Stimulated activated CD4-positive, alpha-beta T cell treated with anti-CD3 and anti-CD28 coated beads, Interleukin-15, amount 100 ng/mL, for 24 hours (primary cell): Measurements from ENCODE around the gene SMIM20.
A peak's percentile ranks its signal among the peaks of the same experiment; 100 is the strongest.

Experiments
- DNase-seq: peaks from one replicate; pipeline ENCODE4 v3.0.0-alpha.2; 2020

The SMIM20 gene

DNA sequence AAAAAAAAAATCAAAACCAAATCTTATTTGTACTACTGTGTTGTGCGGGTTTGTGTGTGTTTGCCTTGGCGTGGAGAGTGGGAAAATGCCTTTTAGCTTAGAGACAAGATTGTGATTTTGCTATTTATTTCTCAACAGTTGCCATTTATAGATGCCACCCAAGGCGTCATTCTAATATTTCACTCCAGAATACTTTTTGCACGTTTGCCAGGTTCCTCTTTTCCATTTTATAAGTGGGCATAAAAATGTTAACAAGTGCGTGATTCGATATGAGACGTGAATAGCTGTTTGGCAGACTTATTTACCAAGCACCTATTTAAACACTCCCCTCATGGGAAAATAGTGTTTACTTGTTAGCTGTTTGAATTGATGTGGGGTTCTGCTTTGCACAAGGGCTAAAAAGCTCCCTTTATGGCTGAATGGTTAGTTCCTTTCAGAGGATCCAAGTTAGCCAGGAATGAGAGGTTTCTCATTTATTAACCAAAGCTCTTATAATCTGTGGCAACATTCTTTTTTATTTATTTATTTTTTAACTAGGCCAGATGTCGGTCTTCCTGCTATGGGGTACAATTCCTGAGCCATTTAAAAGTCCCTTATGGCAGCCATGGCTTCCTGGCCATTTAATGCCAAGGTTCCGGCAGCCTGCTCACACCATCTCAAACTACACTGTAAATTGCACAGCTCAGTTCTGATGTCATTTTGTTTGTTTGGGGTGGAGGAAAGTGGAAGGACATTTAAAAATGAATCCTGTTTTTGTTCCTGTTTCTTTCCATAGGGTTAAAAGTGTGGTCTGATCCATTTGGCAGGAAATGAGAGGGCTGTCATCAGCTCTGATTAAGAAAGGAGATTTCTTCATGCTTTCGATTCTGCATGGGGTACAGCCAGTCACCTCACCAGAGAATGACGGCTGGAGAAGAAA, 14.6 kb downstream of the SMIM20 start:
- no peak for DNase-seq

GRCh38 chr4:25929298-25929686, 15.3 kb downstream of the SMIM20 start:
- no peak for DNase-seq

DNA sequence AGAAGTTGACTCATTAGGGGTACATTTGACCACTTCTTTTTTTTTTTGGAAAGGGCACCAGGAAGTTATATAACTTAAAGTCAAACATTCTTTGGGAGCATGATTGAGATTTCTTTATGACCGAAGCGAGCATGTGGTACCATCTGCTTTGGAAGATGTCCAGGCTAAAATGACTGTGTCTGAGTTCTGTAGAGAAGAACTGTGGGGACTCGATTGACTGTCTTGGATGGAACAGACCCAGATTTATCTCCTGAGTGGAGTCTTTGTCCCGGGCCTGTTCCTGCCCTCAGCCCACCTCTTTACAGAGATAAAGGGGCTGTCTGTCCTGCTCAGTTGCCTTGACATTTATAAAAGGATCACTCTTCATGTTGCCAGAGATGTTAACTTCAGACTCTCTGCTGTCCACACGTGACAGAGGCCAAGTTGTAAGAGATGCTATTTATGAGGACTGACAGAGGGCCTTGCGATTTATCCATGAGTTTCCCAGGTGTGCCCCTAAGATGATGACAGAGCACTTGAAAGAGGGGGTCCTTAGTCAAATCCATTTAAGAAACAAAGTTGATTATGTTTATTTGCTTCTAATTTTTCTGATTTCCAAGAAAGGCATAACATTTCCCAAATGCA, 16.8 kb downstream of the SMIM20 start:
- DNase-seq = no peak

DNA sequence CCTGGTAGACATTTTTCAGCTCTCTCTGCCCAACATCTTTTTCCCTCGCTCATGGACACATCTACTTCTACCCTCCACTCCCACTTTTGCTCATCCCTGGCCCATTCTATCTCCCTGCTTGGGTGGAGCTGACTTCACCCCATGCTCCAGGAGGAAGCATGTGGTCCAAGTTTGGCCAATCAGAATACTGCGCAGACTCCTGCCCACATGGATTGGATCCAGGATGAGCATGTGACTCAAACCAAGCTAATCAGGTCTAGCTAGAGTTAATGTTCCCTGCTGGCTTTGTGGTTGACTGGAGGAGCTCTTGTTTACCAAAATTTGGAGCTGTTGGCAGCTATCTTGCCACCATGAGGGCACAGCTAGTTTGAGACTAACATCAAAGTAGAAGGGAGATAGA, 22.7 kb downstream of the SMIM20 start:
- DNase-seq = no peak

- no peak for DNase-seq
These were observed 23.8 kb downstream of the SMIM20 start for GRCh38 chr4:25937801-25938200.

DNA sequence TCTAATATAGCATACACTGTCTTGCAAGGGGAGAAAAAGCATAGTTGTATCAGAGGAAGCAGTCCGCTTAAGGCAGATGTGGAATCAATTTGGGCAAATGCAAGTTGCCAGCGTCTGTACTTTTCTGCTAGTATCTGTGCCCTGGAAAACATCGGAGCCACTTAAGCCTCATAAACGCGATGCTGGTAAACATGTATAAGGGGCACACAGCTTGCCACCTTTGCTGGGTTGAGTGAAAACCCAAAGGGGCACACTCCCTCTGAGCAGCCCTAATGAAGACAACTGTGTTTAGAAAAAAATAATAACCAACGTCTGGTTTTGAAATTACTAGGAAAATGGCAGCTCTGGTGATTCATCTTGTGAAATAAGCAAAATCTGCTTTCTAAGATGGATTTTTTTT, 24.3 kb downstream of the SMIM20 start:
- peak; percentile 21 for DNase-seq

DNA sequence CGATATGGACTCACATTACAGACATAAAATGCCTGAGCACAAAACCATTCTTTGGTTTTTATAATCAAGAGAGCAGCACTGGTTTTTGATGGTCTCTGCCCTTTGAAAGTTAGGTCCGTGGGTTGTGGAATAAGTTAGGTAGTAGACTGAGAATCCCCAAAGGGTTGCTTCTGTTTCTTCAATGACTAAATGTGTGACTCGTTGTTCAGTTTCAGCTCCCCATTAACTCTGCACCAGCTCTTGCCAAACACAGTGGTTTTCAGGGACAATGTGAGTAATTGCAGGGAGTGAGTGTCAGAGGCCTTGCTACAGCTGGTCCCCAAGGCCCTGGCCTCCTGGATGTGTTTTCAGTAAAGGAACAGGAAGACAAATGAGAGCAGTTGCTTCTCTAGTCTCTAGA, 24.8 kb downstream of the SMIM20 start:
- peak; percentile 68 for DNase-seq

DNA sequence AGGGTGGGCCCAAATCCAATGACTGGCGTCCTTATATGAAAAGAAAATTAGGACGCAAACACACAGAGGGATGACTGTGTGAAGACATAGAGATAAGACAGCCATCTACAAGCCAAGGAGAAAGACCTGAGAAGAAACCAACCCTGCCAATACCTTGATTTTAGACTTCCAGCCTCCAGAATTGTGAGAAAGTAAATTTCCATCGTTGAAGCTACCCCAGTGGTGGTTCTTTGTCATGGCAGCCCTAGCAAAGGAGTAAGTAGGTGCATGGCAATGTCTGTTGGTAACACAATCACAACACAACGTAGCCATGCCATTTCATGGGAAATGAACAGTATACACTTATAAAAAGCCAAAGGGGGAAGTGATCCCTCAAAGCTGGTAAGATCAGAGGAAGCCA, 25.3 kb downstream of the SMIM20 start:
- DNase-seq = no peak

- no peak for DNase-seq
These were observed 27.6 kb downstream of the SMIM20 start for GRCh38 chr4:25941457-25942221.

GRCh38 chr4:25943312-25943711, 29.3 kb downstream of the SMIM20 start:
- no peak for DNase-seq

DNA sequence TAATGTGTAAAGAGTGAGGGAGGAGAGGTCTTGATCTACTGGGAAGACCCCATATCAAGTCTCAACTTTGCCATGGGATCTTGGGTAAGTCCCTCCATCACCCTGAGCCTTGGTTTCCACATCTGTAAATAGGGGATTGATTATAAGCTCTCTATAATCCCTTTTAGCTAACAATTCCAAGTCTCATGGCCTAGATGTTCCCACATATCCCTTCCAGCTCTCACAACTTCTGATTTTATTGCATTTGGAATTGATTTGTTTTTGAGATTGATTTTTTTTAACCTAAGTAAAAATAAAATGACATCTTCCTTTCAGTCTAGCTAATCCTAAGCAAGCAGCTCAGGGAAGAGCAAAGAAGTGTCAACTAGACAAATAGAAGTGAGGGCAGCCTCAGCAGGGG, 29.8 kb downstream of the SMIM20 start:
- DNase-seq = no peak

DNA sequence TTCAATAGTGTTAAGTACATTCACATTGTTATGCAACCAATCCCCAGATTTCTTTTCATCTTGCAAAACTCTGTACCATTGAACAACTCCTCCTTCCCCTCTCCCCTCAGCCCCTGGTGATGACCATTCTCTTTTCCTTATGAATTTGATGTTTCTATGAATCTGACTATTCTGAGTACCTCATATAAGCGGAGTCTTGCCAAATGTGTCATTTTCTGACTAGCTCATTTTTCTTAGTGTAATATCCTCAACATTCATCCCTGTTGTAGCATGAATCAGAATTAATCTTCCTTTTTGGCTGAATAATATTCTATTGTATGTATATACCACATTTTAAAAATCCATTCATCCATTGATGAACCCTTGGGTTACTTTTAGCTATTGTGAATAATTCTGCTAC, 34.0 kb downstream of the SMIM20 start:
- no peak for DNase-seq

DNA sequence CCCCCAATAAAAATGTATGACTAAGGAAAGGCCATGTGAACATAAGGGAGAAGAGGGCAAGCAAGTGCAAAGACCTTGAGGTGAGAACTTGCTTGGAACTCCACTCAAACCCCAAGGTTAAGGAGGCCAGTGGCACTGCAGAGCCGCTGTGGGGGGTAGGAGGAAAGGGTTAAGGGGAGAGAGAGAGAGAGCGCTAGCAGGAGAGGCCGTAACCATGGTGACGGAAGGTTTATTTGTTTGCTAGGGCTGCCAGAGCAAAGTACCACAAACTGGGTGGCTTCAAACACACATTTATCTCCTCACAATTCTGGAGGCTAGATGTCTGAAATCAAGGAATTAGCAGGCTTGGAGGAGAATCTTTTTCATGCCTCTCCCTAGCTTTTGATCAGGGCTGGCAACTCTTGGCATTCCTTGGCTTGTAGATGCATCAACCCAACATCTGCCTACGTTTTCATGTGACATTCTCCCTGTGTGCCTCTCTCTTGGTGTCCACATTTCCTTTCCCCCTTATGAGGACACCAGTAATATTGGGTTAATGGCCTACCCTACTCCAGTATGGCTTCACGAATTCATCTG, 35.2 kb downstream of the SMIM20 start:
- no peak for DNase-seq

- no peak for DNase-seq
These were observed 36.0 kb downstream of the SMIM20 start for GRCh38 chr4:25949994-25950393.

GRCh38 chr4:25950461-25951389, 36.7 kb downstream of the SMIM20 start:
- no peak for DNase-seq

- peak; percentile 23 for DNase-seq
These were observed 37.5 kb downstream of the SMIM20 start for GRCh38 chr4:25951390-25951952.

- DNase-seq = no peak
These were observed 39.7 kb downstream of the SMIM20 start for GRCh38 chr4:25953740-25954139.

- DNase-seq = no peak
These were observed 40.4 kb downstream of the SMIM20 start for GRCh38 chr4:25954293-25954904.

DNA sequence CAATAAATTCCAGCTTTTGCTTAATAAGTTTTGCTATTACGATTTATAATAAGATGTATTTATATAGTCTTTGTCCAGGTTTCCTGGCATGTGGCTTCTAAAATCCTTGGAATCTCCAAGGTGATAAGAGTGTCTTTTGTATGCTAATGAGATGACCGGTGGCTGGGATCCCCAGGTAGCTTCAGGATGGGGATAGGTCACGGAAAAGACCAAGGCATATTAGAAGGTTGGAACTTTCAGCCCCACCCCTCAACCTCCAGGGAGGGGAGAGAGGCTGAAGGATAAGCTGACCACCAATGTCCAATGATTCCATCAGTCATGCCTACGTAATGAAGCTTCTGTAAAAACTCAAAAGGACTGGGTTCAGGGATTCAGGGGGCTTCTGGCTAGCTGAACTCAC, 41.7 kb downstream of the SMIM20 start:
- DNase-seq = no peak

GRCh38 chr4:25956260-25956659, 42.2 kb downstream of the SMIM20 start:
- no peak for DNase-seq

- no peak for DNase-seq
These were observed 44.1 kb downstream of the SMIM20 start for GRCh38 chr4:25958110-25958509.
